HEK293 (cell line): ENCODE data around the gene PURB.

Source experiments
- CTCF ChIP-seq: fragments of 450-650 bp; formaldehyde crosslinking; IDR thresholded peaks from 2 replicates; pipeline ENCODE4 v1.5.1; 2016; ENCODE audit warnings: missing biosample characterization, missing genetic modification characterization
- GLIS2 ChIP-seq: fragments of 450-650 bp; formaldehyde crosslinking; IDR thresholded peaks from 2 replicates; pipeline ENCODE4 v1.5.1; 2016; ENCODE audit warnings: missing biosample characterization, missing genetic modification characterization
- HOXA7 ChIP-seq: sonication (generic); formaldehyde crosslinking; IDR thresholded peaks from 2 replicates; pipeline ENCODE4 v1.8.1; 2022; ENCODE audit warnings: missing genetic modification reagents, borderline replicate concordance
- HOXC10 ChIP-seq: sonication (generic); formaldehyde crosslinking; IDR thresholded peaks from 2 replicates; pipeline ENCODE4 v1.8.1; 2023; ENCODE audit warnings: mild to moderate bottlenecking, missing genetic modification reagents
- HOXD13 ChIP-seq: sonication (generic); formaldehyde crosslinking; IDR thresholded peaks from 2 replicates; pipeline ENCODE4 v1.8.0; 2022; ENCODE audit warnings: missing genetic modification reagents, borderline replicate concordance
- KLF8 ChIP-seq: fragments of 450-650 bp; formaldehyde crosslinking; IDR thresholded peaks from 2 replicates; pipeline ENCODE4 v1.5.1; 2016; ENCODE audit warnings: missing biosample characterization, missing genetic modification characterization
- MZF1 ChIP-seq: fragments of 450-650 bp; formaldehyde crosslinking; IDR thresholded peaks from 2 replicates; pipeline ENCODE4 v1.5.1; 2017; ENCODE audit warnings: missing biosample characterization, missing genetic modification characterization, borderline replicate concordance
- PRDM6 ChIP-seq: fragments of 450-650 bp; formaldehyde crosslinking; IDR thresholded peaks from 2 replicates; pipeline ENCODE4 v1.5.1; 2017; ENCODE audit warnings: missing biosample characterization, missing genetic modification characterization
- SP2 ChIP-seq: fragments of 450-650 bp; formaldehyde crosslinking; IDR thresholded peaks from 2 replicates; pipeline ENCODE4 v1.5.1; 2016; ENCODE audit warnings: missing biosample characterization, missing genetic modification characterization
- ZBTB17 ChIP-seq: fragments of 450-650 bp; formaldehyde crosslinking; IDR thresholded peaks from 2 replicates; pipeline ENCODE4 v1.5.1; 2016; ENCODE audit warnings: missing biosample characterization, missing genetic modification characterization
- ZBTB26 ChIP-seq: fragments of 450-650 bp; formaldehyde crosslinking; optimal IDR thresholded peaks from 2 replicates; pipeline ENCODE3; 2016; ENCODE audit warnings: missing biosample characterization, mild to moderate bottlenecking, missing genetic modification characterization
- ZFP3 ChIP-seq: fragments of 450-650 bp; formaldehyde crosslinking; IDR thresholded peaks from 2 replicates; pipeline ENCODE4 v1.5.1; 2016; ENCODE audit warnings: low read depth, missing biosample characterization, missing genetic modification characterization
- ZFP37 ChIP-seq: fragments of 450-650 bp; formaldehyde crosslinking; IDR thresholded peaks from 2 replicates; pipeline ENCODE4 v1.5.1; 2016; ENCODE audit warnings: missing biosample characterization, missing genetic modification characterization
- ZNF121 ChIP-seq: fragments of 450-650 bp; formaldehyde crosslinking; IDR thresholded peaks from 2 replicates; pipeline ENCODE4 v1.5.1; 2016; ENCODE audit warnings: missing biosample characterization, missing genetic modification characterization
- ZNF133 ChIP-seq: fragments of 450-650 bp; formaldehyde crosslinking; IDR thresholded peaks from 2 replicates; pipeline ENCODE4 v1.5.1; 2016; ENCODE audit warnings: missing biosample characterization, missing genetic modification characterization
- ZNF211 ChIP-seq: fragments of 450-650 bp; formaldehyde crosslinking; IDR thresholded peaks from 2 replicates; pipeline ENCODE4 v1.5.1; 2016; ENCODE audit warnings: low read depth, missing biosample characterization, missing genetic modification characterization
- ZNF214 ChIP-seq: fragments of 450-650 bp; formaldehyde crosslinking; IDR thresholded peaks from 2 replicates; pipeline ENCODE4 v1.5.1; 2017; ENCODE audit warnings: missing biosample characterization, mild to moderate bottlenecking, missing genetic modification characterization, borderline replicate concordance
- ZNF221 ChIP-seq: fragments of 450-650 bp; formaldehyde crosslinking; IDR thresholded peaks from 2 replicates; pipeline ENCODE4 v1.5.1; 2017; ENCODE audit warnings: missing biosample characterization, missing genetic modification characterization, borderline replicate concordance
- ZNF239 ChIP-seq: fragments of 450-650 bp; formaldehyde crosslinking; IDR thresholded peaks from 2 replicates; pipeline ENCODE4 v1.5.1; 2016; ENCODE audit warnings: missing biosample characterization, missing genetic modification characterization
- ZNF24 ChIP-seq: fragments of 450-650 bp; formaldehyde crosslinking; IDR thresholded peaks from 2 replicates; pipeline ENCODE4 v1.5.1; 2016; ENCODE audit warnings: missing biosample characterization, missing genetic modification characterization
- ZNF302 ChIP-seq: fragments of 450-650 bp; formaldehyde crosslinking; IDR thresholded peaks from 2 replicates; pipeline ENCODE4 v1.5.1; 2016; ENCODE audit warnings: missing biosample characterization, missing genetic modification characterization, low read depth
- ZNF311 ChIP-seq: fragments of 450-650 bp; formaldehyde crosslinking; IDR thresholded peaks from 2 replicates; pipeline ENCODE4 v1.5.1; 2017; ENCODE audit warnings: missing biosample characterization, missing genetic modification characterization, borderline replicate concordance
- ZNF335 ChIP-seq: fragments of 450-650 bp; formaldehyde crosslinking; conservative IDR thresholded peaks from 2 replicates; pipeline ENCODE4 v1.5.1; 2016; ENCODE audit warnings: missing biosample characterization, missing genetic modification characterization
- ZNF488 ChIP-seq: fragments of 450-650 bp; formaldehyde crosslinking; IDR thresholded peaks from 2 replicates; pipeline ENCODE4 v1.5.1; 2016; ENCODE audit warnings: missing biosample characterization, missing genetic modification characterization
- ZNF501 ChIP-seq: fragments of 450-650 bp; formaldehyde crosslinking; IDR thresholded peaks from 2 replicates; pipeline ENCODE4 v1.5.1; 2016; ENCODE audit warnings: missing biosample characterization, missing genetic modification characterization
- ZNF529 ChIP-seq: fragments of 450-650 bp; formaldehyde crosslinking; IDR thresholded peaks from 2 replicates; pipeline ENCODE4 v1.5.1; 2017; ENCODE audit warnings: missing genetic modification characterization, missing biosample characterization; ENCODE audit not compliant: insufficient replicate concordance
- ZNF623 ChIP-seq: fragments of 450-650 bp; formaldehyde crosslinking; IDR thresholded peaks from 2 replicates; pipeline ENCODE4 v1.5.1; 2016; ENCODE audit warnings: missing biosample characterization, missing genetic modification characterization
- ZNF626 ChIP-seq: fragments of 450-650 bp; sonication (Bioruptor Pico); formaldehyde crosslinking; IDR thresholded peaks from 2 replicates; pipeline ENCODE4 v1.5.1; 2018; ENCODE audit warnings: missing biosample characterization, missing genetic modification characterization, inconsistent platforms
- ZNF629 ChIP-seq: fragments of 450-650 bp; formaldehyde crosslinking; IDR thresholded peaks from 2 replicates; pipeline ENCODE4 v1.5.1; 2017; ENCODE audit warnings: missing biosample characterization, missing genetic modification characterization
- ZNF692 ChIP-seq: fragments of 450-650 bp; formaldehyde crosslinking; IDR thresholded peaks from 2 replicates; pipeline ENCODE4 v1.5.1; 2016; ENCODE audit warnings: missing biosample characterization, missing genetic modification characterization
- ZNF76 ChIP-seq: fragments of 450-650 bp; formaldehyde crosslinking; IDR thresholded peaks from 2 replicates; pipeline ENCODE4; 2016; ENCODE audit warnings: low read depth, missing biosample characterization, missing genetic modification characterization, borderline replicate concordance
- ZNF768 ChIP-seq: fragments of 450-650 bp; formaldehyde crosslinking; IDR thresholded peaks from 2 replicates; pipeline ENCODE4 v1.5.1; 2018; ENCODE audit warnings: missing biosample characterization, mild to moderate bottlenecking, missing genetic modification characterization
- ZNF792 ChIP-seq: fragments of 450-650 bp; formaldehyde crosslinking; IDR thresholded peaks from 2 replicates; pipeline ENCODE4 v1.5.1; 2016; ENCODE audit warnings: missing biosample characterization, missing genetic modification characterization
- ZNF843 ChIP-seq: fragments of 450-650 bp; formaldehyde crosslinking; IDR thresholded peaks from 2 replicates; pipeline ENCODE4 v1.5.1; 2016; ENCODE audit warnings: missing biosample characterization, missing genetic modification characterization

The PURB gene

GRCh38 chr7:44885394-44886317, at the start of gene PURB (continued):
- TF ChIP-seq ZNF211: no peak
- TF ChIP-seq ZNF792 (tag by site-specific recombination): no peak
- no peak; the same call in 1 of the 2 replicates for TF ChIP-seq ZNF623
- peak; percentile 81 for TF ChIP-seq KLF8 (tag by site-specific recombination)
- no peak for TF ChIP-seq ZNF626 (tag by site-specific recombination)
- peak; percentile 83 for TF ChIP-seq ZNF335 (tag by site-specific recombination)
- no peak; the same call in 1 of the 2 replicates for TF ChIP-seq ZNF768 (tag by site-specific recombination)
- no peak for TF ChIP-seq ZNF239 (tag by site-specific recombination)
- TF ChIP-seq ZNF311 (tag by site-specific recombination): no peak
- no peak for TF ChIP-seq HOXC10 (CRISPR knock-in tag)
- TF ChIP-seq ZNF214 (tag by site-specific recombination): no peak
- peak; percentile 89 for TF ChIP-seq SP2 (tag by site-specific recombination)
- peak; percentile 60 for TF ChIP-seq ZBTB26 (tag by site-specific recombination)
- no peak for TF ChIP-seq PRDM6 (tag by site-specific recombination)
- no peak for TF ChIP-seq CTCF
- no peak; the same call in 1 of the 2 replicates for TF ChIP-seq ZNF843 (tag by site-specific recombination)
- TF ChIP-seq ZNF488 (tag by site-specific recombination): no peak
- TF ChIP-seq ZNF629 (tag by site-specific recombination): peak; percentile 97
- peak; percentile 77; the same call in 1 of the 2 replicates for TF ChIP-seq ZNF24 (tag by site-specific recombination)
- no peak for TF ChIP-seq ZNF221 (tag by site-specific recombination)
- TF ChIP-seq HOXD13 (CRISPR knock-in tag): no peak
- peak; percentile 96 for TF ChIP-seq ZBTB17
- TF ChIP-seq ZFP3 (tag by site-specific recombination): no peak
- TF ChIP-seq ZFP37 (tag by site-specific recombination): peak; percentile 77; the same call in 1 of the 2 replicates
- TF ChIP-seq MZF1 (tag by site-specific recombination): no peak
- no peak for TF ChIP-seq ZNF121 (tag by site-specific recombination)
- TF ChIP-seq GLIS2 (tag by site-specific recombination): peak; percentile 49; the same call in 1 of the 2 replicates
- peak; percentile 86; the same call in 1 of the 2 replicates for TF ChIP-seq ZNF501
- TF ChIP-seq ZNF692 (tag by site-specific recombination): peak; percentile 58
- TF ChIP-seq HOXA7 (CRISPR knock-in tag): no peak
- TF ChIP-seq ZNF76 (tag by site-specific recombination): peak; percentile 83; the same call in 1 of the 2 replicates
- no peak for TF ChIP-seq ZNF302 (tag by site-specific recombination)
- TF ChIP-seq ZNF133 (tag by site-specific recombination): no peak
- TF ChIP-seq ZNF529 (tag by site-specific recombination): no peak
